Mesothelial cell of epicardium (in vitro differentiated cells): ENCODE measurements around the gene GPAM. TPM values are rescaled to one million over a fixed set of nuclear protein-coding genes. Genes with fewer than 3 reads are reported as not detected.

Experiments used
- DNase-seq, 2 experiments: peaks; one replicate each; pipeline ENCODE4 v3.0.0; 2021; ENCODE audit warnings: low spot score in 2 of 2; ENCODE audit not compliant: unreplicated experiment in 2 of 2
- H3K27ac Mint-ChIP-seq: 2 replicates; pipeline ENCODE4 v1.8.0; 2021; ENCODE audit warnings: mixed read lengths
- H3K27me3 Mint-ChIP-seq: 2 replicates; pipeline ENCODE4 v1.8.0; 2021; ENCODE audit warnings: low read depth, mixed read lengths
- H3K36me3 Mint-ChIP-seq: 2 replicates; pipeline ENCODE4 v1.8.0; 2021; ENCODE audit warnings: mixed read lengths
- H3K4me1 Mint-ChIP-seq: 2 replicates; pipeline ENCODE4 v1.8.0; 2021; ENCODE audit warnings: mixed read lengths
- H3K4me3 Mint-ChIP-seq: 2 replicates; pipeline ENCODE4 v1.8.0; 2021; ENCODE audit warnings: mild to moderate bottlenecking, moderate library complexity, mixed read lengths
- H3K9me3 Mint-ChIP-seq: 2 replicates; pipeline ENCODE4 v1.8.0; 2021; ENCODE audit warnings: mixed read lengths
- CTCF ChIP-seq: fragments of 200-600 bp; sonication (generic); IDR thresholded peaks from one replicate; pipeline ENCODE4 v1.5.0; 2021; ENCODE audit warnings: antibody characterized with exemption; ENCODE audit not compliant: unreplicated experiment
- total RNA-seq: library from RNA; stranded (reverse); gene quantifications from 3 replicates; pipeline ENCODE4 v1.2.1, GENCODE V29; 2021

GPAM gene
- total RNA-seq, 1 donor from 2014 or later, result 14.4 TPM

GRCh38 chr10:112218960-112219359 is 35.4 kb upstream of the GPAM start:
- H3K27me3 Mint-ChIP-seq, result peaks cover 7% of the 10 kb centered on the region
- no peaks in the 10 kb centered on the region for H3K36me3 Mint-ChIP-seq
- peaks cover 14% of the 10 kb centered on the region for H3K4me1 Mint-ChIP-seq
- DNase-seq, result no peak
- H3K9me3 Mint-ChIP-seq, result peaks cover 16% of the 10 kb centered on the region
- H3K4me3 Mint-ChIP-seq, result no peak overlapping the region
- no peak overlapping the region for H3K27ac Mint-ChIP-seq
- no peak for TF ChIP-seq CTCF

GRCh38 chr10:112218036-112218390 is 34.4 kb upstream of the GPAM start:
- Mint-ChIP-seq H3K27ac (no peak overlapping the region), H3K9me3 (peaks cover 16% of the 10 kb centered on the region), H3K27me3 (peaks cover 11% of the 10 kb centered on the region), H3K36me3 (no peaks in the 10 kb centered on the region), H3K4me3 (no peak overlapping the region), H3K4me1 (peaks cover 14% of the 10 kb centered on the region)
- TF ChIP-seq CTCF, result no peak
- DNase-seq, result no peak

GRCh38 chr10:112217386-112218035 is 33.9 kb upstream of the GPAM start:
- H3K27ac Mint-ChIP-seq, result no peak overlapping the region
- H3K4me1 Mint-ChIP-seq, result peaks cover 14% of the 10 kb centered on the region
- no peak overlapping the region for H3K4me3 Mint-ChIP-seq
- H3K9me3 Mint-ChIP-seq, result peaks cover 16% of the 10 kb centered on the region
- TF ChIP-seq CTCF, result no peak
- peaks cover 11% of the 10 kb centered on the region for H3K27me3 Mint-ChIP-seq
- no peaks in the 10 kb centered on the region for H3K36me3 Mint-ChIP-seq
- DNase-seq, result no peak

GRCh38 chr10:112216966-112217365 is 33.4 kb upstream of the GPAM start:
- peaks cover 16% of the 10 kb centered on the region for H3K9me3 Mint-ChIP-seq
- peaks cover 11% of the 10 kb centered on the region for H3K27me3 Mint-ChIP-seq
- H3K4me1 Mint-ChIP-seq, result peaks cover 14% of the 10 kb centered on the region
- no peak for DNase-seq
- H3K36me3 Mint-ChIP-seq, result no peaks in the 10 kb centered on the region
- H3K4me3 Mint-ChIP-seq, result no peak overlapping the region
- no peak overlapping the region for H3K27ac Mint-ChIP-seq
- no peak for TF ChIP-seq CTCF

- Mint-ChIP-seq H3K36me3 (no peaks in the 10 kb centered on the region), H3K4me3 (no peak overlapping the region), H3K27me3 (peaks cover 11% of the 10 kb centered on the region), H3K27ac (no peak overlapping the region), H3K9me3 (peaks cover 16% of the 10 kb centered on the region), H3K4me1 (peaks cover 14% of the 10 kb centered on the region)
- no peak for TF ChIP-seq CTCF
- no peak for DNase-seq
Measured at GRCh38 chr10:112216151-112216550, 32.6 kb upstream of the GPAM start.

- TF ChIP-seq CTCF, result no peak
- Mint-ChIP-seq H3K4me3 (no peak overlapping the region), H3K9me3 (peaks cover 8% of the 10 kb centered on the region), H3K27ac (no peak overlapping the region), H3K36me3 (no peaks in the 10 kb centered on the region), H3K27me3 (peaks cover 15% of the 10 kb centered on the region), H3K4me1 (peaks cover 14% of the 10 kb centered on the region)
- DNase-seq, result no peak
Measured at GRCh38 chr10:112215342-112215774, 31.8 kb upstream of the GPAM start.
